GM06990 (cell line): ENCODE results near the gene SOCS1.

Experiments used
- DNase-seq: peaks from one replicate; pipeline ENCODE4 v3.0.0-alpha.2; 2011; ENCODE audit not compliant: insufficient read length; ENCODE audit errors: extremely low read depth
- H3K27me3 ChIP-seq: replicated peaks from 2 replicates; pipeline ENCODE4 v1.6.0; 2011; ENCODE audit warnings: low read length; ENCODE audit not compliant: control insufficient read depth, insufficient read depth
- H3K36me3 ChIP-seq: 2 replicates; pipeline ENCODE4 v1.5.1; 2011; ENCODE audit warnings: low read length; ENCODE audit not compliant: control insufficient read depth, insufficient read depth
- H3K4me3 ChIP-seq: replicated peaks from 2 replicates; pipeline ENCODE4 v1.5.1; 2011; ENCODE audit warnings: low read depth, mild to moderate bottlenecking, control low read depth, low read length
- CTCF ChIP-seq: IDR thresholded peaks from 2 replicates; pipeline ENCODE4 v1.5.1; 2011; ENCODE audit warnings: low read length, control low read depth, mild to moderate bottlenecking, inconsistent platforms; ENCODE audit not compliant: insufficient read depth, poor library complexity, severe bottlenecking

The SOCS1 gene

GRCh38 chr16:11254913-11255736 is 879 bp downstream of the SOCS1 start:
- DNase-seq = peak; percentile 84
- H3K36me3 ChIP-seq = peaks cover 14% of the 10 kb centered on the region
- no peaks in the 10 kb centered on the region for H3K27me3 ChIP-seq
- no peak for TF ChIP-seq CTCF
- peak overlapping the region; percentile 93 for H3K4me3 ChIP-seq

DNA sequence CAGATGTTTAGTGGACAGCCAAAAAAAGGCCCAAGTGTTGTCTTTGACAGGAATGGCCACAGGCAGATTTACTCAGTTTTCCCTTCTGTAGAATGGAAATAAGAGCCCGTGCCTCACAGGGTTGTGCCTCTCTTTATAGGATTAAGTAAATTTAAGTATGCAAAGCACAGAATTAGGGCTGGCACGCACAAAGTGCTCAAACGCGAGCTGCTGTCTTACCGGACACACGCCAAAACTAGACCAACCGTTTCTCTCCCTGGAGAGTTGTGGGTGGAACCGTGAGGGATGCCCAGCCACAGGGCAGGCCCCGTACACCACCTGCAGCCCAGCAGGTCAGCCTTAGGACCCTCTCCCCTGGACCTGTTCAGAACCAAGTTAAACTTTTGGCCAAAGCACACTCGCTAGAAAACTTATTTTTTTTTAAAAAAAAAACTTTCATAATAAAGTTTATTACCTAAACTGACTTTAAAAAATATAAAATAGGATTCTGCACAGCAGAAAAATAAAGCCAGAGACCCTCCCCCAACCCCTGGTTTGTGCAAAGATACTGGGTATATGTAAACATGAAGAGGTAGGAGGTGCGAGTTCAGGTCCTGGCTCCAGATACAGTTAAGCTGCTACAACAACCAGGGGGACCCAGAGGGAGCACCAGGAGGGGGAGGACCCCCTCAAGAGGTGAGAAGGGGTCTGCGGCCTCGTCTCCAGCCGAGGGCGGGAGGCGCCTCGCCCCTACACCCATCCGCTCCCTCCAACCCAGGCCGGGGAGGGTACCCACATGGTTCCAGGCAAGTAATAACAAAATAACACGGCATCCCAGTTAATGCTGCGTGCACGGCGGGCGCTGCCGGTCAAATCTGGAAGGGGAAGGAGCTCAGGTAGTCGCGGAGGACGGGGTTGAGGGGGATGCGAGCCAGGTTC is 1.8 kb downstream of the SOCS1 start:
- peak; percentile 41 for DNase-seq
- H3K27me3 ChIP-seq = no peaks in the 10 kb centered on the region
- H3K36me3 ChIP-seq = peaks cover 14% of the 10 kb centered on the region
- peak overlapping the region; percentile 93 for H3K4me3 ChIP-seq
- peak; percentile 7 for TF ChIP-seq CTCF

DNA sequence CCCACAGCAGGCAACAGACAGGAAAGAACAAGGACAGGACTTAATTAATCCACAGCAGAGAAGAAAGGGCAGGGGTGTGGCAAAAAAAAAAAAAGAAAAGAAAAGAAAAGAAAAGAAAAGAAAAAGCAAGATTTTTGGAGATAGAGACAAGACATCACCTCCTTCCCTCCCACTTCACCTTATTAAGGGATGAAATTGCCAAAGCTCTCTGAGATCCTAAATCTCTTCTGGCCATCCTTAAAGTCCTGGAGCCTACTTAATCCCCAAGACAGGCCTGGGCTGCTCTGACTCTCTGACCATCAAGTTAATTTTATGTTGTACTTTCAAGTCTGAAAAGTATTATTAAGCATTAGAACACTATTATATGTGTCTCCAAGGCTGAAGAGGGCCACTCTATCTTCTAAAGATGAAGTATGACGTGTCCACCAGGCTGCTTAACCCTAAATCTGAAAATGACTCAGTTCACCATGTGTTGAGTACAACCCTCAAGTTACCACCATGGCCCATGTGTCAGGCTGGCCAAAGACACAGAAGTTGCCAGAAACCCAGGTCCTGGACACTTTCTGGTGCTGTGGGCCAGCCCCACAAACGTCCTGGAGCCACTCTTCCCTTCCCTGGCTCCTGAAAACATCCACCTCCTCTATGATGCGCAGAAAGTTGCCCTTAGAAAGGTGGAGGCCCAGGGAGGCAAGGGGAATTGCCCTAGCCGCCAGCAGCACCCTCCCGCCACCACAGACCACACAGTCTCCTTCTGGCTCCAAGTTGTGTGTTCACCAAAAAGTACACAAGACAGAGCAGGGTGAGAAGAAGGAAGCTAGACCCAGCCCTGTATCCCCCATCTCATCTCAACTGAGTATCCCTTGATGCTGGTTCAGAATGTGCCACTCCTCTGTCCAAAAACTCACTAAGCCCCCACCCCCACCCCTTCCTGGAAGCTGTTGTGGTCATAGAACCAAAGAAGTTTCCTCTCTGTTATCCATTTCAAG is 2.7 kb downstream of the SOCS1 start:
- H3K36me3 ChIP-seq = peaks cover 14% of the 10 kb centered on the region
- H3K27me3 ChIP-seq = no peaks in the 10 kb centered on the region
- DNase-seq = peak; percentile 52
- peak overlapping the region; percentile 93 for H3K4me3 ChIP-seq
- TF ChIP-seq CTCF = no peak

DNA sequence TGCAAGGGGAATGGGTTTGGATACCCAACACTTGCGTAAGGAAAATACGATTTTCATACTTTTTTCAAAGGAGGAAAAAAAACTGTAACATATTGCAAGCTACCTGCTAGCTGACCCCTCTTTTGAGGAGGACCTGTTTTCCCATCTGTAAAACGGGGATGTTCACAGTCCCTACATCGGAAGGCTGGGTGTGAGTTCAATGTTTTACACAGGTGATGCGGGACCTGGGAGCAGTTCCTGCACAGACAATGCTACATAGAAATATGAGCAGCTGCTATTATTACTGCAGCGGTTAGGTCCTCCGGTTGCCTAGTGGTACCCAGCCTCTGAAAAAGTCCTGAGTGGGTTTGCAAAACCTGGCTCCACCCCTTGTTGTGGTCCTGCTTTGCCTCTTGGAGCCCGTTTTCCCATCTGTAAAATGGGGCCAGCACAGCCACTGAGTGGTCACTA is 3.5 kb downstream of the SOCS1 start:
- TF ChIP-seq CTCF = no peak
- no peak for DNase-seq
- H3K4me3 ChIP-seq = peak overlapping the region; percentile 93
- H3K27me3 ChIP-seq = no peaks in the 10 kb centered on the region
- H3K36me3 ChIP-seq = peaks cover 14% of the 10 kb centered on the region
